NCI-H748 (cell line): ENCODE results near the gene BFSP2.
"Not testable (repeated sequence)": the region's sequence is repeated elsewhere in the genome, so short reads cannot be mapped to it uniquely, and the experiment has no call there.

Experiments used
- DNase-seq: peaks from one replicate; lab custom pipeline; 2025; ENCODE audit not compliant: unreplicated experiment; lab: John Stamatoyannopoulos, UW

Gene BFSP2

GRCh38 chr3:133477487-133477886, 77.6 kb downstream of the BFSP2 start:
- DNase-seq: no peak

DNA sequence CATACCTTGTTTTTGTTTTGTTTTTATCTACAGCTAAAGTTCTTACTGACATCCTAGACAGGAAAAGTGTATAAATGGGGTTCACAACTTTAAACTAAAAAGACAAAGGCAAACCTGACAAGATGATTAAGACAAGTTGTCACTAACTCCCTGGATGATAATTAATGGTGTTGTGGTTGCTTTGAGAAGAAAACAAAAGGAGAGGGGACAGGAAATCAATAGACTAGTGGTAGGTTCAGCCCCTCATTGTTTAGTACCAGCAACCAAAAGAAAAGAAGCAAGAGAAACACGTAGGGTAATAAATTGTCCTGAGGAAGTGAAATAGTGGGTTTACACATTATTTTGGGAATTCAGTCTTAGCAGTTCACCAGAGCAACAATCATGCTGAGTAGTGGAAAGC, 78.8 kb downstream of the BFSP2 start:
- no peak for DNase-seq

GRCh38 chr3:133479401-133479800, 79.5 kb downstream of the BFSP2 start:
- DNase-seq: no peak

DNA sequence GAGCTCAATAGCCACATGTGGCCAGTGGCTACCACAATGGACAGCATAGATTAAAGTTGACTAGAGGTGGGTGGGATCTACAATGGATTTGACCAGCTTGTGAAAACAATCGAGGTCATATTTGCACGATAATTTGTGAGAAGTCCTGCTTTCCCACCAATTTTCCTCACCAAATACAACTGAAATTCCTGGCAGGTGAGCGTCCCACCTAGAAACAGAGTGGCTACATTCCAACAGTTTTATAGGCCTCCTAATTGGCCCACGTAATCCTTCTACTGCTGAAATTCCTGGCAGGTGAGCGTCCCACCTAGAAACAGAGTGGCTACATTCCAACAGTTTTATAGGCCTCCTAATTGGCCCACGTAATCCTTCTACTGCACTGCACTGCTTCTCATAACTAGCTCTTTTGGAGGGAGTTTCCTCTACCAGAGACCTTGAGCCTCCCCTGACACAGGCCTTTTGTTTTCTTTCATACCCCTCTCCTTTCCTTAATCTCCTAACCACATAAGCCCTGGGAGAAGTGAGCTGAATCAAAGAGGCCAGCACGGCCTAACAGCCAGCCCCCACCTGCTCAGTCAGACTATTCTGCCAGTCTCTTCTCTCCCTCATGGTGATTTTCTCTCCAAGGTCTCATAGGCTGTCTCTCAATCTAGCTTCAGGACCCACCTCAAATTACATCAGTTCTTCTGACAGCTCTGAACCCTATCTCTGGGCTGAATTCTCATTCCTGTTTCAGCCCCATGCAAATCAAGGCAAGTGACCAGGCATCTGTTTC, 80.2 kb downstream of the BFSP2 start:
- DNase-seq: no peak

DNA sequence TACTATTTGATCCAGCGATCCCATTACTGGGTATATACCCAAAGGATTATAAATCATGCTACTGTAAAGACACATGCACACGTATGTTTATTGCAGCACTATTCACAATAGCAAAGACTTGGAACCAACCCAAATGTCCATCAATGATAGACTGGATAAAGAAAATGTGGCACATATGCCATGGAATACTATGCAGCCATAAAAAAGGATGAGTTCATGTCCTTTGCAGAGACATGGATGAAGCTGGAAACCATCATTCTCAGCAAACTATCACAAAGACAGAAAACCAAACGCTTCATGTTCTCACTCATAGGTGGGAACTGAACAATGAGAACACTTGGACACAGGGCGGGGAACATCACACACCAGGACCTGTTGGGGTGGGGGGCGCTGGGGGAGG, 82.6 kb downstream of the BFSP2 start:
- DNase-seq: not testable (repeated sequence)

DNA sequence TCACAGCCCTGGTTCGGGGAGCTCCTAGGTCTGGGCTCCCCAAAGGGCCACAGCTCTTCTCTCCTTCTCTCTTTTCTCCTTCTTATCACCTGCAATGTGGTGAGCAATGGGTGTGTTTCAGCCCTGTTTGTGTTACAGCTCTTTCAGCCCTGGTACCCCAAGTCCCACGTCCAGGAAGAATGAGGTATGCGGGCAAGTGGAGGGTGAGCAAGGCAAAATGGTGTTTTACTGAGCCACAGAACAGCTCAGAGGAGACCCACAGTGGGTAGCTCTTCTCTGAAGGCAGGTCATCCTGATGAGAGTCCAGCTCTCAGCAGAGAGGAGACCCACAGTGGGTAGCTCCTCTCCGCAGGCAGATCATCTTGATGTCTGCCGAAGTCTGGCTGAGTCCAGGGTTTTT, 86.8 kb downstream of the BFSP2 start:
- DNase-seq: no peak

- no peak for DNase-seq
Measured at GRCh38 chr3:133487204-133487603, 87.3 kb downstream of the BFSP2 start.

- DNase-seq: no peak
Measured at GRCh38 chr3:133487920-133488540, 88.2 kb downstream of the BFSP2 start.

DNA sequence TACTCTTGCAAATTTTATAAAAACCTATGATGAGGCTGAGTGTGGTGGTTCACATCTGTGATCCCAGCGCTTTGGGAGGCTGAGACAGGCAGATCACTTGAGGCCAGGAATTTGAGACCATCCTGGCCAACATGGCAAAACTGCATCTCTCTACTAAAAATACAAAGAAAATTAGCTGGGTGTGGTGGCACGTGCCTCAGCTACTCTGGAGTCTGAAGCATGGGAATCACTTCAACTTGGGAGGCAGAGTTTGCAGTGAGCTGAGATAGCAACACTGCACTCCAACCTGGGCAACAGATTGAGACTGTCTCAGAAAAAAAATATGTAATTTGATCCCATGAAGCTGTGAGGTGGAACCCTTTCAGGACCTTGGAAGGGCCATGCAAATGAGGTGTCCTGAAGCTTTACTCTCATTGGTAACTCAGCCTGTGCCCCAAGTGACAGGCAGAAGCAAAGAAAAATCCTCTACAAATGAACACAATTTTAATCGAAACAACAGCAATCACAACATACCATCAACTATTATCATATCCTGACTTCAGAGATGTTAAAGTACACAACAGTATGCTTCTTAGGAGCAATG, 89.0 kb downstream of the BFSP2 start:
- DNase-seq: peak; percentile 16

DNA sequence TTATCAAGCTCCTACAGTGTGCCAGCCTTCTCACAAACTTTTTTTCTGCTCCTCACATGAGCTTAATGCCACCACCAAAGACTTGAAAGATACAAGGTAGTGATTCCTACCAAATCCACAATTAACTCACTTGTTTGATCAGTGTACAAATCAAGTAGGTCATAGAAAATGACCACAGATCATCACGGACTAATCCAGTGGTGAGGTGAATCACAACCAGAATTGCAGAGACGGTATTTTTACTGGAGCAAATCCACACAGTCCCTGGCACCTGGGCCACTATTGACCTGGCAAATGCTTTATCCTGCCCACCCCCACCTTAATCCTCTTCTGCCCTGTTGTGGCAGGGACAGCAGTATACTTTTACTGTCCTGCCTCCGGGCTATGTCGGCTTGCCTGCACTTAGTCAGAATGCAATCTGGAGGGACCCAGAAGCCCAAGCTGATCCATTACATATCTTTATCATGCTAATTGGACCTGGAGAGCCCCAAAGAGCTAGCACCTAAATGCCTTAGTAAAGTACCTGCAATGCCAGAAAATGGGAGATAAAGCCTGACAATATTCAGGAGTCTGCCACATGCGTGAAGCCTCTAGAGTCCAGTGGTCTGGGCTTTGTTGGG, 89.7 kb downstream of the BFSP2 start:
- DNase-seq: no peak

DNA sequence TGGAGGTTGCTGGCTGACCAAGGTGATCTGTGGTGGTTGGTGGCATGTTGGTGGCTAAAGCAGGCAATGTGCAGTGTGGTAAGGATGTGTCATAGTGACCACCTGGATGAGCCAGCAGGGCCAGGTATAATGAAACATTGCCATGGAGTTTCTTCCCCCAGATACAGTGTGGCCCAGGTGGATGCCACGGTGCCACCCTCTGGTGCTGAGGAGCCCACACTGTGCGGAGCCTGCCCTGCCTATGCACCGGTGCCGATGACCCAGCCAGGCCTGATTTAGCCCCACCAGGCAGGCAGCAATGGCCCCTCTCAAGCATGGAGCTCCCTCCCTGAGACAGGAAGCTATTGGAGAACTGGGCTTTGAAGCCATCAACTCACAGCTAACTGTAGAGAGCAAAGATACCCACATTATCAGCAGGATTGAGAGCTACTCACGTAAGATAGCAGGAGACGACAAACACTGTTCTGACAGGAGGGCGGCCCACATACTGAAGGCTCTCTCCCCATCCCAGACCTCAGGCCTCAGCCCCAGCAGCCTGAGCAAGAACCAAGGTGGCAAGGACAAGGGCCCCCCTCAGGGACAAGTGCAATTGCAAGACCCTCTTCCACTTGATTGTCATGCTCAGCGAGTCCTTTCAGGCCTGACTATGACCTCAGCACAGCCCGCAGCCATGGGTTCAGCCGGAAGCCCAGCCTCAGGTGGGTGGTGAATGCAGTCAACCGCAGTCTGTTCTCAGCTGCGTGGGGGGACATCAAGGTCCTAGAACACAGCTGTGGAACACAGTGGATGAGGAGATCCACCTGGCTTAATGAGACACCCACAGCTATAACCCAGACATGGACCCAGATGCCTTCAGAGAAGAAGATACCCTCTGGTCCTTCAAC, 90.9 kb downstream of the BFSP2 start:
- no peak for DNase-seq

GRCh38 chr3:133491481-133492059, 91.7 kb downstream of the BFSP2 start:
- no peak for DNase-seq

DNA sequence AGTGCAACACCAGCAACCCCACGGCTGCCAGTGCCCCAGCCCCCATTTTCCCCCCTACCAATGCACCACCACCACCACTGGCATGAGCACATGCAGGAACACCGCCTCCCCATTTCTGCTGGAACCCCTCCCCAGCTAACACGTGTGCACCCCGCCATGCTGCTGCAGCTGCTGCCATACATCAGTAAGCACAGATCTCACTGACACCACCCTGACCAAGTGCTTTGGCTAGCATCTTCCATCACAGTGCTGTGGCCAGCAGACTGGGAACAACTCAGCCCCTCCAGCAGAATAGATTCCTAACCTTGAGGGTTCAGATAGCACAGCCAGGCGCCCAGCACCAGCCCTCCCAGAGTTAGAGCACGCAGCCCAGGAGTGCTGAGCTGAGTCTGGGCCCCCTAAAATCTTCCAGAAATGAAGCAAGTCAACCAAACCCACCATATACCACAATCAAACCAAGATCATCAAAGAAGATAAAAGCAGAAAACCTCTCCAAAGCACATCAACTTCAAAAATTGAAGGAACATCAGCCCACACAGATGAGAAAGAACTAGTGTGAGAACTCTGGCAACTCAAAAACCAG, 92.4 kb downstream of the BFSP2 start:
- no peak for DNase-seq

- DNase-seq: no peak
Measured at GRCh38 chr3:133494469-133494868, 94.6 kb downstream of the BFSP2 start.

DNA sequence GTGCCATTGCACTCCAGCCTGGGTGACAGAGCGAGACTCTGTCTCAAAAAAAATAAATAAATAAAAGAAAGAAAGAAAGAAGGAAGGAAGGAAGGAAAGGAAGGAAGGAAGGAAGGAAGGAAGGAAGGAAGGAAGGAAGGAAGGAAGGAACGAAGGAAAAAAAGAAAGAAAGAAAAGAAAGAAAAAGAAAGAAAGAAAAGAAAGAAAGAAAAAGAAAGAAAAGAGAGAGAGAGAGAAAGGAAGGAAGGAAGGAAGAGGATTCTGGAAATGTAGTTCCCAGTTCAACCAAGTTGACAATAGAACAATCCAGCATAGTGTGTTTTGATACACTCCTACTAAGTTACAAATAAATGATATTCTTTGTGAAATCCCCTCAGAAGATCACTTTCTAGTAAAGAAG, 102.7 kb downstream of the BFSP2 start:
- DNase-seq: not testable (repeated sequence)

DNA sequence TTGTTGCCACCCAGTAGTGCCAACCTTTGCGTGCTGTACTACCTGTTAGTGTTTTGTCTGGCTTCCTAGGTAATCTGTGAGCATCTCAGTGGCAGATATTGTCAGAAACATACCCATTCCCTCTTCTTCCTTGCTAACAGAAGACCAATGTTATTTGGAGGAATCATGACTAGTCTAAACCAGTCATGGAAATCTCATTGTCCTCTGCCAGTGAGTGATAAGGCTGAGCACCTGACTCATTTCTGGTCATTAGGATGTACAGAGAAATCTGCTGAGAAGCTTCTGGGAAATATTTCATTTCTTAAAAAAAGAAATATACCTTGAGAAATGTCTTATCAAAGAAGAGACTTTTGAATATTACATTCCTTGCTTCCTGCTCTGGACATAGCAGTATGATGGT, 103.6 kb downstream of the BFSP2 start:
- no peak for DNase-seq

- DNase-seq: no peak
Measured at GRCh38 chr3:133504736-133505135, 104.9 kb downstream of the BFSP2 start.

DNA sequence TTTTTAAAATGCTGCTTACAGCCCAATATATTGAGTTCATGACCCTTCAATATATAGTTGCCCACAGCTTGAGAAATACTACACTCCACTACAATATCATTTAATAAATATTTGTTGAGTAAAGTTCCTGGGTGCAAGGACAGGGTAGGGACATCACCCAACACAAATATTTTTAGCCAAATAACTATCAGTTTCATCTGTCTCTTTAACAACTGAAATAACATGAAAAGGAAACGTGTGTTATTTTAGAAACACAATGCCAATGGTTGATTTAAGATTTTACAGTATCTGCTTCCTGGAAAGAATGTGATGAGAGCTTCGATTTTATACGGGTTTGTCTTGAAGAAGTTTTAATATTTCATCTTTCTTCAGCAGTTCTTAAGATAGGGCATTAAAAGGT, 106.0 kb downstream of the BFSP2 start:
- no peak for DNase-seq

DNA sequence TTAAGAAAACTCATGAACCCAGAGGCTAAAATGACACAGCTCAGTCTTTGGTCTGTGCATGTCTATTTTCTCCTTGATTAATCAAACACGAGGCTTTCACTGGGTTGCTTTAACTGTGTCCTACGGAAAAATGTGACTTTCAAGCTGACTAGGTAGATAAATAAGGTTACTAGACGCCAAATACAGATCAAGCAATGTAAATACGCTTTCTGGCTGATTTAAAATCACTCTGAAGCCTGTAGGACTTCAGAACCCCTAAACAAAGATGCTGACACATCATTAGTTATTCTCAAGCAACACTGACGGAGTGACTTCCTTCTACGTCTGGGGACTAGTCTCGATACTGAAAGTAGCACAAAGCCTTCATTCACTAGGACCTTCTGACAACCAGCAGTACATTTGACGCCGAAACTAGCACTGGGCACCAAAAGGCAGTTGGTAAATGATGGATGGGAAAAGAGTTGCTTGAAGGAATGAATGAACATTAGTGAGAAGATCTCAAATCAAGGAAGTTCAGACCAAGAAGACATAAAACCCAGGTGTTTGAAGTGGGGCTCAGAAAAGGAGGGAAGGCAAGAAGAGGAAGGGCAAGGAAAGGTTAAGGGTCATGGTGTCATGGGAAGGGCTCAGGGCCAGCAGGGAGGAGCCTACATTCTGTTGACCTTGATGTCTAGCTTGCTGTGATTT, 106.5 kb downstream of the BFSP2 start:
- DNase-seq: no peak

DNA sequence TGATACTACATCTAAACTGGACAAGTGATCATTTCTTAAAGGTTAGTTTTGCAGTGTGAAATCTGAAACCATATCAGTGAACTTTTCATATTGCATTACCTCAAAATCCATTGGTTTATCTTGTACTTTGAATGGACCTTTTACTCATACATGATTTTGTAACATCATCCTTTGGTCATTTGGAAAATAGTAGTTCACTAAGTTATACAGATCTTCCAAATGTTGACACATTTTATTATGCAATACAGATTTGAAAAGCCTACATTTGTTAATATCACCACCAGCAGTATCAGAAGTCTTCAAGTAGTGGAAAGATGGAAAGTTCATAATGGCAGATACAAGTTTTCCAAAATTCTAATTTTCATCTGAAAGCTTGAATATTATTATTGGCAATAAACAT, 109.6 kb downstream of the BFSP2 start:
- no peak for DNase-seq
